Esophagus squamous epithelium (tissue), 4 donors: ENCODE measurements around the gene PCDHGB7.

Experiments used
- CTCF ChIP-seq, 6 experiments: fragments of 450-650 bp in 4 of 6; fragments of 200-600 bp in 2 of 6; sonication (generic) in 2 of 6; IDR thresholded peaks; one replicate each; pipeline ENCODE4 v1.5.1; 2016 to 2019; ENCODE audit warnings: antibody characterized with exemption in 6 of 6, mild to moderate bottlenecking in 4 of 6, moderate library complexity in 4 of 6
- POLR2A ChIP-seq, 4 donors: fragments of 450-650 bp; IDR thresholded peaks; one replicate each; pipeline ENCODE4 v1.6.1; 2017; ENCODE audit warnings: antibody characterized with exemption in 4 of 4, mild to moderate bottlenecking in 4 of 4, moderate library complexity in 3 of 4

GRCh38 chr5:141421489-141421855 lies 4.0 kb downstream of the PCDHGB7 start:
- TF ChIP-seq CTCF (IDR thresholded peaks at IDR 0.05) (no peak), POLR2A (IDR thresholded peaks at IDR 0.05) (no peak)
